ENCODE measurements around the gene GJC3.
"Not testable (repeated sequence)": the region's sequence is repeated elsewhere in the genome, so short reads cannot be mapped to it uniquely, and the experiment has no call there.

Gene GJC3
- total RNA-seq, result 0 to 0.05 reads per million in 2 donors

- no peak for DNase-seq
Measured at GRCh38 chr7:99928994-99929729, at the start of gene GJC3. TSS of gene GJC3 (minus strand) at chr7:99929620. CDS start at chr7:99929620, 0 bp downstream.

GRCh38 chr7:99976626-99977025, 47.2 kb upstream of the GJC3 start:
- no peak for DNase-seq

GRCh38 chr7:99975782-99976521, 46.5 kb upstream of the GJC3 start, which contains the start of gene AZGP1:
TSS of gene AZGP1 (minus strand) at chr7:99976031. CDS start at chr7:99976020, 11 bp downstream.
- no peak for DNase-seq

DNA sequence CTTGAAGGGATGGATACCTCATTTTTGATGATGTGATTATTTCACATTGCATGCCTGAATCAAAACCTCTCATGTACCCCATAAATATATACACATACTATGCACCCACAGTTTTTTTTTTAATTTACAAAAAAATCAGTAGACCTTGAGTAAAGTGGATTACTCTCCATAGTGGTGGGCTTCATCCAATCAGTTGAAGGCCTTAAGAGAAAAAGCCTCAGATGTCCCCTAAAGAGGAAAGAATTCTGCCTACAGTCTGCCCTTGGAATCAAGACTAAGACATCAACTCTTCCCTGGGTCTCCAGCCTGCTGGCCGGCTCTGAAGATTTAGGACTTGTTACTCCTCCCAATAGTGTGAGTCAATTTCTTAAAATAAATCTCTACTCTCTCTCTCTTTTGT, 45.3 kb upstream of the GJC3 start:
- DNase-seq, result no peak

- DNase-seq, result not testable (repeated sequence)
Measured at GRCh38 chr7:99973817-99974216, 44.4 kb upstream of the GJC3 start.

DNA sequence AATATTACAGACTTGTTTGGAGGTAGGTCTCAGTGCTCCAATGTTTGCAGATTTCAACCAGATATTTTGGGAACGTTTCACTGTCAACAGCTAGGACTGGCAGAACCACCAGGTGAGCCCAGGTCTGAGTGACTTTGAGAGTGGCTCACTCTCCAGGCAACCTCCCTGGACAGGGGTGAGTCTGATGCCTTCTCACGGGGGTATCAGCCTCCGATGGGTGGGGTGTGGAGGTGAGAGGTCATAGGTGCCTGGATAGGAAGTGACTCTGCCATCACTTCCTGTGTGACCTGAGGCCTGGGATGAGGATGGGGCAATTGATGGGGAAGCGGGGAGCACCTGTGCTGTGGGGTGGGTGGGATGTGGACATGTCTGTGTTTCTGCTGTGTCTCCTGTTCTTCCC, 41.8 kb upstream of the GJC3 start:
- no peak for DNase-seq

DNA sequence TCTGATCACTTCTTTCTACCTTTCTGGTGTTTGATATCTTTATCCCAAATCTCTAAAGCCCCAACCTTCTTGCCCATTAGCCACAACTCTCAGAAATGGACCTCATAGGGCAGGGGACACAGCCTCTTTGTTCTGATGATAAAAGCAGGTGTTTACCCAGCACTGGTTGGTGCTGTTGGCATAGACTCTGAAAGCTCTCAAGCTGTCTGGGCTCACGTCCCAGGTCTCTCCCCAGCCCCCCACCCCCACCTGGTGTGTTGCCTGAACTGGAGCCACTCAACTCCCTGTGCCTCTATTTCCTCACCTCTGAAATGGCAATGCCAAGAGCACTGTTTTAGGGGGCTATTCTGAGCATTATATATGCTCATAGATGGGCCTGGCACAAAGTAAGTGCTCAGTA, 40.4 kb upstream of the GJC3 start:
- DNase-seq, result not testable (repeated sequence)

GRCh38 chr7:99969298-99969697, 39.9 kb upstream of the GJC3 start:
- no peak for DNase-seq

- DNase-seq, result no peak
Measured at GRCh38 chr7:99958564-99959227, 29.3 kb upstream of the GJC3 start.

DNA sequence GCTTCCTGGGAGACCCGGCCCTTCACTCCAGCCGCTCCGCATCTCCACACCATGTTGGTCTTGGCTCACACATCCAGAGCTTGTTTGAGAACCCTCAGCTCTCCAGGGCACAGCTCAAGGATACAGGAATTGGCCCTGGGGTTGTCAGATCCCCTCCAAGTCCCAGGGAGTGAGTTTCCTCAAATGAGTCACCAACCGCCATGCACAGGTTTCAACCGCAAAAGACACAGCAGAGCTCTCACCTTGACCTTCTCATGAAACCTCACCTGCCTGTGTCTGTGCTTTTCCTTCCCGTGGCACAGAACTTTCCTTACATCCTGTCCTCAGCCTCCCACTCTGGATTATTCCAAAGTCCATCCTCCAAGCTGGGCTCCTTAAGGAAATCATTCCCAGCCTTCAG, 25.8 kb upstream of the GJC3 start:
- DNase-seq, result no peak

DNA sequence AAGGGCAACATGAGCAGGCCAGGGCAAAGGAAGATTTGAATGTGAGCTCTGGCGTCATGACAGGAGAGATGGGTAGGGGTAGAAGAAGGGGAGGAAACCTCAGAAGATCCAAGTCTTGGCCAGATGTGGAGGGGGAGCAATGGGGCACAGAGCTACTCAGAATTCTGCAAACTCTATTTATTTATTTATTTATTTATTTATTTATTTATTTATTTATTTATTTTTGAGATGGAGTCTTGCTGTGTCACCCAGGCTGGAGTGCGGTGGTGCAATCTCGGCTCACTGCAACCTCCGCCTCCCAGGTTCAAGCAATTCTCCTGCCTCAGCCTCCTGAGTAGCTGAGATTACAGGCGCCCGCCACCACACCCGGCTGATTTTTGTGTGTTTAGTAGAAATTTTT, 25.2 kb upstream of the GJC3 start:
- DNase-seq, result not testable (repeated sequence)

DNA sequence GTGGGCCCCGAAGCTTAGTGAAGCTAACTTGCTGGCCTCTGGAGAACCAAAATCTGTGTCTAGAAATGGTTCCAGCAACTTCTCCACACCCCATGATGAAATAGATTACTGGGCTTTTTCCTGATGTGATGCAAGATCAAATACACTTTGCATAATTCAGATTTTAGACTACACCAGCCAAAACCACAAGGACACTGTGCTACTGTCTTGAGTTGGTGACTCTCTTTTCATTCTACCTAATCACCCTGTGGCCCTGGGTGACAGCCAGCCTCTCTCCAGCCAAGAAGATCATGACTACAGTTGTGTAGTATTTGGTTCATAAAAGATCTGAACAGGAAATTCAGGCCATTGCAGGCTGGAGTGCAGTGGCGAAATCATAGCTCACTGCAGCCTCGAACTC, 24.2 kb upstream of the GJC3 start:
- no peak for DNase-seq

GRCh38 chr7:99952649-99953048, 23.2 kb upstream of the GJC3 start:
- DNase-seq, result not testable (repeated sequence)

GRCh38 chr7:99950819-99951218, 21.4 kb upstream of the GJC3 start:
- DNase-seq, result not testable (repeated sequence)

GRCh38 chr7:99949645-99950228, 20.3 kb upstream of the GJC3 start:
- DNase-seq, result no peak

GRCh38 chr7:99947608-99948007, 18.2 kb upstream of the GJC3 start:
- no peak for DNase-seq

GRCh38 chr7:99944497-99945070, 15.2 kb upstream of the GJC3 start:
- DNase-seq, result no peak

- DNase-seq, result no peak
Measured at GRCh38 chr7:99943641-99944496, 14.4 kb upstream of the GJC3 start.

DNA sequence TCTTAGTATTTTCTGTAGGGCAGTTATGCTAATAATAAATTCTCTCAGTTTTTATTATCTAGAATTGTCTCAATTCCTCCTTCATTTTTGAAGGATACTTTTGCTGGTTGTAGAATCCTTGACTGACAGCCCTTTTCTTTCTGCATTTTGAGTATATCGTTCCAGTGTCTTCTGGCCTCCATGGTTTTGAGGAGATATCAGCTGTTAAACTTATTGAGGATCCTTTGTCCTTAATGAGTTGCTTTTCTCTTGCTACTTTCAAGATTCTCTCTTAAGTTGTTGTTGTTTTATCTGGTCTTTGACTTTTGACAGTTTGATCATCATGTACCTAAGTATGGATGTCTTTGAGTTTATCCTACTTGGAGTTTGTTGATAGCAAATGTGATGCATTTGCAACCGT, 8.9 kb upstream of the GJC3 start:
- no peak for DNase-seq

GRCh38 chr7:99935009-99935408, 5.6 kb upstream of the GJC3 start:
- not testable (repeated sequence) for DNase-seq

GRCh38 chr7:99930376-99930775, 956 bp upstream of the GJC3 start:
- DNase-seq, result no peak

GRCh38 chr7:99929730-99930053, 272 bp upstream of the GJC3 start:
- no peak for DNase-seq
